PC-3 (cell line): ENCODE data around the gene XYLT2.

Experiments
- CTCF ChIP-seq: fragments of 300-600 bp; sonication (generic); conservative IDR thresholded peaks from 2 replicates; pipeline ENCODE4 v1.5.1; 2017; ENCODE audit warnings: antibody characterized with exemption, low read depth, mild to moderate bottlenecking, low read length
- EZH2 ChIP-seq: fragments of 300-600 bp; sonication (generic); IDR thresholded peaks from one replicate; pipeline ENCODE4 v1.6.1; 2017; ENCODE audit warnings: antibody characterized with exemption, mild to moderate bottlenecking, low read length; ENCODE audit not compliant: unreplicated experiment

DNA sequence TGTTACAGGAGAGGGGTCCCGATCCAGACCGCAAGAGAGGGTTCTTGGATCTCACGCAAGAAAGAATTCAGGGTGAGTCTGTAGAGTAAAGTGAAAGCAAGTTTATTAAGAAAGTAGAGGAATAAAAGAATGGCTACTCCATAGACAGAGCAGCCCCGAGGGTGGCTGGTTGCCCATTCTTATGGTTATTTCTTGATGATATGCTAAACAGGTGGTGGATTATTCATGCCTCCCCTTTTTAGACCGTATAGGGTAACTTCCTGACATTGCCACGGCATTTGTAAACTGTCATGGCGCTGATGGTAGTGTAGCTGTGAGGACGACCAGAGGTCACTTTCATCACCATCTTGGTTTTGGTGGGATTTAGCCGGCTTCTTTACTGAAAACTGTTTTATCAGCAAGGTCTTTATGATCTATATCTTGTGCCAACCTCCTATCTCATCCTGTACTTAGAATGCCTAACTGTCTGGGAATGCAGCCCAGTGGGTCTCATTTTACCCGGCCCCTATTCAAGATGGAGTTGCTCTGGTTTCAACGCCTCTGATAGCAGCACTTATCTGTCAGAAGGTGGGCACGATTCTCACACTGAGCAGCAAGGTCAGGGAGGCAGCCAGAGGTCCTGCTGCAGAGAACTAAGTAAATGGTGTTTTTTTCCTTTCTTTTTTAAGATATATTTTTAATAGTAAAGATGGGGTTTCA lies 26.5 kb upstream of the XYLT2 start:
- TF ChIP-seq CTCF (no peak), EZH2 (no peak)
